Fibroblast of lung (primary cell): ENCODE measurements around the gene PUM2.

Experiments
- EZH2 ChIP-seq: IDR thresholded peaks from 2 replicates; pipeline ENCODE4 v1.5.1; 2012; ENCODE audit warnings: low read length, control low read depth, mild to moderate bottlenecking; ENCODE audit errors: missing control alignments
- TF ChIP-seq, protein P1 (sequence below), 2 donors: IDR thresholded peaks in 1 of 2; conservative IDR thresholded peaks in 1 of 2; 1 replicate in 1 of 2; 2 replicates in 1 of 2; pipeline ENCODE4 v1.5.1; 2011 to 2012; ENCODE audit warnings: low read length in 2 of 2, control low read depth in 1 of 2, inconsistent platforms in 1 of 2, low read depth in 1 of 2, mild to moderate bottlenecking in 1 of 2

DNA sequence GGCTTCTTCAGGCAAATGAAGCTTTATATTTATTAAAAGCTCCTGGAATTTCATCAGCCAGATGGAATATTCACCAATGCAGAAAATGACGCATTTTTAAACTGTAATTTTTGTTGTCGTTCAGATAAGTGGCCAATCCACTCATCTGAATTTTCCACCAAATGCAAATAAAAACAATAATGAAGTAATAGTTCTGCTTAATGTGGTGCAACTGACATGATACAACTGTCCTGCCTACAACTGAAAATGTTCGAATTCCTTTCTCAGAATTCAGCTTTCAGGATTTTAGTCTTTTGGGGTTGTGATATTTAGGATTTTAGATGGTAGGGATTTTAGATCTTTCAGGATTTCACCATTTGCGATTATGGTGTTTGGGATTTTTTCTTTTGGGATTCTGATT lies 27.1 kb upstream of the PUM2 start:
- TF ChIP-seq, protein P1, sequence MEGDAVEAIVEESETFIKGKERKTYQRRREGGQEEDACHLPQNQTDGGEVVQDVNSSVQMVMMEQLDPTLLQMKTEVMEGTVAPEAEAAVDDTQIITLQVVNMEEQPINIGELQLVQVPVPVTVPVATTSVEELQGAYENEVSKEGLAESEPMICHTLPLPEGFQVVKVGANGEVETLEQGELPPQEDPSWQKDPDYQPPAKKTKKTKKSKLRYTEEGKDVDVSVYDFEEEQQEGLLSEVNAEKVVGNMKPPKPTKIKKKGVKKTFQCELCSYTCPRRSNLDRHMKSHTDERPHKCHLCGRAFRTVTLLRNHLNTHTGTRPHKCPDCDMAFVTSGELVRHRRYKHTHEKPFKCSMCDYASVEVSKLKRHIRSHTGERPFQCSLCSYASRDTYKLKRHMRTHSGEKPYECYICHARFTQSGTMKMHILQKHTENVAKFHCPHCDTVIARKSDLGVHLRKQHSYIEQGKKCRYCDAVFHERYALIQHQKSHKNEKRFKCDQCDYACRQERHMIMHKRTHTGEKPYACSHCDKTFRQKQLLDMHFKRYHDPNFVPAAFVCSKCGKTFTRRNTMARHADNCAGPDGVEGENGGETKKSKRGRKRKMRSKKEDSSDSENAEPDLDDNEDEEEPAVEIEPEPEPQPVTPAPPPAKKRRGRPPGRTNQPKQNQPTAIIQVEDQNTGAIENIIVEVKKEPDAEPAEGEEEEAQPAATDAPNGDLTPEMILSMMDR (conservative IDR thresholded peaks at IDR 0.05 in 1 of 2, IDR thresholded peaks at IDR 0.05 in 1 of 2; ENCODE audit: low read depth in 1 of 2, low read length in 2 of 2) = no peak
- no peak for TF ChIP-seq EZH2
